Panc1 (cell line): ENCODE results near the gene WDFY3. TPM values are rescaled to one million over a fixed set of nuclear protein-coding genes. Genes with fewer than 3 reads are reported as not detected.

Source experiments
- ATAC-seq: fragments of 200-7000 bp; cut with Tn5 transposase; 2 replicates; pipeline ENCODE4 v1.9.1; 2020; ENCODE audit warnings: mild to moderate bottlenecking, moderate library complexity
- BruUV-seq: library from RNA; stranded (reverse); fragments of 400-500 nt; replicated peaks from 2 replicates; lab custom pipeline; 2021; lab: Mats Ljungman, UMichigan
- CTCF ChIA-PET: fragments of 300-600 bp; sonication (Branson Sonifier 250); formaldehyde crosslinking; loops from one replicate; lab custom pipeline; 2022; ENCODE audit warnings: antibody characterized with exemption; lab: Charles Lee
- POLR2A ChIA-PET: fragments of 300-600 bp; sonication (Branson Sonifier 250); formaldehyde crosslinking; loops from one replicate; lab custom pipeline; 2022; ENCODE audit warnings: antibody characterized with exemption; lab: Charles Lee
- DNase-seq: peaks from one replicate; pipeline ENCODE4 v3.0.0-alpha.2; 2010; ENCODE audit warnings: low read depth, low spot score
- H3K27ac ChIP-seq: 2 replicates; pipeline ENCODE4 v1.5.1; 2011; ENCODE audit warnings: mild to moderate bottlenecking, low read length, inconsistent platforms
- H3K27me3 ChIP-seq: fragments of 200-500 bp; sonication (Bioruptor generic); 2 replicates; pipeline ENCODE4 v1.6.0; 2014; ENCODE audit warnings: low read length, inconsistent platforms; ENCODE audit not compliant: control insufficient read depth, insufficient read depth
- H3K36me3 ChIP-seq: fragments of 200-500 bp; sonication (Bioruptor generic); 2 replicates; pipeline ENCODE4 v1.5.1; 2014; ENCODE audit warnings: inconsistent platforms, mild to moderate bottlenecking, low read length, moderate library complexity; ENCODE audit not compliant: control insufficient read depth, insufficient read depth
- H3K4me1 ChIP-seq: 2 replicates; pipeline ENCODE4 v1.5.1; 2011; ENCODE audit warnings: inconsistent platforms, mild to moderate bottlenecking, low read length, moderate library complexity; ENCODE audit not compliant: control insufficient read depth, insufficient read depth
- H3K4me3 ChIP-seq, 2 experiments: 2 replicates each; pipeline ENCODE4 v1.5.1; 2011 to 2012; ENCODE audit warnings: low read depth in 2 of 2, low read length in 2 of 2, mild to moderate bottlenecking in 2 of 2, inconsistent platforms in 1 of 2, moderate library complexity in 1 of 2
- H3K9me3 ChIP-seq: fragments of 200-500 bp; sonication (Bioruptor generic); 2 replicates; pipeline ENCODE4 v1.5.1; 2014; ENCODE audit warnings: low read depth, mild to moderate bottlenecking, inconsistent platforms, low read length, moderate library complexity; ENCODE audit not compliant: control insufficient read depth, insufficient read depth
- CTCF ChIP-seq: fragments of 450-650 bp; IDR thresholded peaks from 2 replicates; pipeline ENCODE4 v1.5.1; 2017; ENCODE audit warnings: mild to moderate bottlenecking
- POLR2AphosphoS5 ChIP-seq: IDR thresholded peaks from 2 replicates; pipeline ENCODE4 v1.6.1; 2012; ENCODE audit warnings: mild to moderate bottlenecking, low read depth, low read length, moderate library complexity
- REST ChIP-seq, 2 experiments: IDR thresholded peaks; 2 replicates each; pipeline ENCODE4 v1.6.1; 2011 to 2012; ENCODE audit warnings: low read depth in 2 of 2, control low read depth in 1 of 2, low read length in 1 of 2, mild to moderate bottlenecking in 1 of 2, moderate library complexity in 1 of 2; ENCODE audit not compliant: insufficient read depth in 1 of 2
- SIN3A ChIP-seq: IDR thresholded peaks from 2 replicates; pipeline ENCODE4 v1.6.1; 2012; ENCODE audit warnings: low read depth, mild to moderate bottlenecking, low read length, moderate library complexity, borderline replicate concordance; ENCODE audit not compliant: insufficient read depth
- TCF7L2 ChIP-seq: IDR thresholded peaks from 2 replicates; pipeline ENCODE4 v1.6.1; 2011; ENCODE audit warnings: mild to moderate bottlenecking, low read depth, low read length, inconsistent platforms
- in situ Hi-C: cut with HindIII; loops from 2 replicates; pipeline ENCODE4 v1.10.0; 2016; ENCODE audit warnings: low sequenced_read_pairs, low pct_unique_long_range_greater_than_20kb
- intact Hi-C: fragments of 100-400 bp; cut with micrococcal nuclease; formaldehyde crosslinking; loops from one replicate; pipeline ENCODE4 v1.10.0; 2022; ENCODE audit not compliant: unreplicated experiment
- total RNA-seq: library from RNA; stranded (reverse); gene quantifications from one replicate; pipeline ENCODE4 v1.2.1, GENCODE V29; 2021; ENCODE audit not compliant: unreplicated experiment

Gene WDFY3
- total RNA-seq, 1 experiment from 2014 or later = 47.8 TPM

DNA sequence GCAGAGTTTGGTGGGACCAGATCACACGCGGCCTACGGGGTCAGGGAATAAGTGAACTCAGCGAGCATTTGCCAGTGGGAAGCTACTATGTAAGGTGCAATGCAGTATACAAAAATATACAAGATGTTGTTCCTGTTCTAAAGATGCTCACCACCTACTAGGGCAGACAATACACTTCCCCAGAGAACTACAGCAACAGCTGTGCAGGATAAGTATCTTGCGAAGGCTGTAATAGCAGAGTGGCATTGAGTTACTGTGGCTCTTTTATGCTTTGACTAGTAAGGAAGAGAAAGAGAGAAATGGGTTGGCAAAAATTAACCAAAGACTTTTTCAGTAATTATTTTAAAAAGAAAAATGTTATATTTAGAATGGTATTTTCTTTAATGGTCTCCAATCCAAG is 322.4 kb downstream of the WDFY3 start:
- CTCF ChIA-PET = no interaction called here
- intact Hi-C loops (no loop called here), in situ Hi-C loops (no loop called here)
- POLR2A ChIA-PET = no interaction called here
- Histone ChIP-seq H3K4me1 (no peaks in the 10 kb centered on the region; the same call in 1 of the 2 replicates), H3K27ac (no peak overlapping the region), H3K36me3 (no peaks in the 10 kb centered on the region), H3K4me3 (no peak overlapping the region), H3K27me3 (no peaks in the 10 kb centered on the region), H3K9me3 (no peaks in the 10 kb centered on the region)
- ATAC-seq (no peak), DNase-seq (no peak)
- TF ChIP-seq SIN3A (no peak), REST (IDR thresholded peaks at IDR 0.05; ENCODE audit: insufficient read depth in 1 of 2, low read depth in 2 of 2, low read length in 1 of 2) (no peak), CTCF (no peak), POLR2AphosphoS5 (no peak), TCF7L2 (no peak)
- BruUV-seq = no TSS peak

DNA sequence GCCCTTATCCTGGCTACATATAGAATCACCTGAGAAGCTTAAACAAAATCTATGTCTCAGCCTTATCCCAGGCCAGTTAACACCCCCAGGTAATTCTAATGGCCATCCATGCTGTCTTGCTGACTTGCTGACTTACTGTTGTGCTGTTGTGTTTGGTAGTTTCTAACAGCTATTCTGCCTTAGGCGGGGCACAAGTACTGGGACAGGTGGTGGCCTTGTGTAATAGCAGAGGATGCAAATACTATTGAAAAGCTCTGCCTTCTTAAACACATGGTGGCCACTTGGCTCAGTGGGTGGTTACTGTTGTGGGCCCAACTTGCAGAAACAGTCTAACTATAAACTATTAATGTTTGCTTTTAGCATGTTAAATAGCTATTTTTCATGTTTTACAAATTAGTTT is 327.3 kb downstream of the WDFY3 start:
- DNase-seq = no peak
- POLR2A ChIA-PET = interaction anchor here (0.6 kb wide), 1 partner anchor 16 kb away, joined by 4 read pairs; no protein-coding TSS in a partner anchor
- no peak for TF ChIP-seq POLR2AphosphoS5
- no peak for TF ChIP-seq SIN3A
- TF ChIP-seq REST (IDR thresholded peaks at IDR 0.05; ENCODE audit: insufficient read depth in 1 of 2, low read depth in 2 of 2, low read length in 1 of 2) = no peak
- TF ChIP-seq TCF7L2 = no peak
- no peak for TF ChIP-seq CTCF
- Histone ChIP-seq H3K4me3 (no peak overlapping the region), H3K27ac (no peak overlapping the region), H3K4me1 (no peaks in the 10 kb centered on the region), H3K27me3 (no peaks in the 10 kb centered on the region), H3K9me3 (no peaks in the 10 kb centered on the region), H3K36me3 (no peaks in the 10 kb centered on the region)
- ATAC-seq = no peak
- CTCF ChIA-PET = no interaction called here
- in situ Hi-C loops (no loop called here), intact Hi-C loops (no loop called here)
- BruUV-seq = no TSS peak
